ENCODE measurements around the gene COLQ.
"Not testable (repeated sequence)": the region's sequence is repeated elsewhere in the genome, so short reads cannot be mapped to it uniquely, and the experiment has no call there.

COLQ gene

DNA sequence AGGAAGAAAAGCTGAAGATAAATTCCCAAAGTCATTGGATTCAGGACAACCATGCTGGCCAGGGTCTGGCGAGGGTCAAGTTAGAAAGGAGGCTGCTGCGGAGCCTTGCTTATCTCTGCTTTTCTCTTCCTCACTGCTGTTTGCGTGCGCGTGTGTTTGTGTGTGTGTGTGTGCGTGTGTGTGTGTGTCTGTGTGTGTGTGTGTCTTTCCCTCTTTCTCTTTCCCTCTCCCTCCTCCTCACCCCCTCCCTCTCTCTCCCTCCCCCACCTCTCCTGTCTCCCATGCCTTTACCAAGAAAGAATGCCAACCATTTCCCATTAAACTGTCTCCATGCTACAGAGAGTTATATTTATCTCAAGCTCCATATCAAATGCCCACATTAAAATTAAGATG is at the start of gene COLQ:
Gene COLQ (minus strand): TSS at position 134 of the 393 bp plus-strand sequence. CDS start 81 bp downstream, at position 53.
- Mint-ChIP-seq H3K27ac (peak within 1 kb of the TSS; percentile 4), H3K4me1 (ENCODE audit: low read depth) (peaks cover 11% of the 10 kb centered on the region), H3K9me3 (no peaks in the 10 kb centered on the region), H3K27me3 (ENCODE audit: low read depth) (peaks cover 13% of the 10 kb centered on the region), H3K36me3 (ENCODE audit: low read depth) (peaks cover 2% of the 10 kb centered on the region), H3K4me3 (peak within 1 kb of the TSS; percentile 8)

DNA sequence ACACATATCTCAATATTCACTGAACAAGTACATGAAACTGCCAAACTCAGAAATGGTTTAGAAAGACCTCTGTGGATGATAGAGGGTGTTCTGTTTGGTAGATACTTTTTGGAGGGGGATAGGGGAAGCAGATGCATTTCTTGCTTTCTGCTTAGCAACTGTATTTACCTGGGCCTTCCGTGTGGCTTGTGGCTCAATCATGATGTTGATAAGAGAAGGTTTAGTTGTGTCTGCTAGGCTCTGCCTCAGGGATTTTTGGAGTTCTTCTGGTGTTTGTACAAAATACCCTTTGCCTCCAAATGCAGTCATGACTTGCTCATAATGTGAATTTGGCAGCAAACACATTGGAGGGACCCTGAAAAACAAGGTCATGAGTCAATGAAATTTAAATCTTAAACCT is 41.7 kb upstream of the COLQ start:
- Mint-ChIP-seq H3K27me3 (ENCODE audit: low read depth) (no peaks in the 10 kb centered on the region), H3K27ac (no peak overlapping the region), H3K9me3 (no peaks in the 10 kb centered on the region), H3K4me1 (ENCODE audit: low read depth) (peaks cover 6% of the 10 kb centered on the region), H3K36me3 (ENCODE audit: low read depth) (peaks cover 41% of the 10 kb centered on the region), H3K4me3 (no peak overlapping the region)

DNA sequence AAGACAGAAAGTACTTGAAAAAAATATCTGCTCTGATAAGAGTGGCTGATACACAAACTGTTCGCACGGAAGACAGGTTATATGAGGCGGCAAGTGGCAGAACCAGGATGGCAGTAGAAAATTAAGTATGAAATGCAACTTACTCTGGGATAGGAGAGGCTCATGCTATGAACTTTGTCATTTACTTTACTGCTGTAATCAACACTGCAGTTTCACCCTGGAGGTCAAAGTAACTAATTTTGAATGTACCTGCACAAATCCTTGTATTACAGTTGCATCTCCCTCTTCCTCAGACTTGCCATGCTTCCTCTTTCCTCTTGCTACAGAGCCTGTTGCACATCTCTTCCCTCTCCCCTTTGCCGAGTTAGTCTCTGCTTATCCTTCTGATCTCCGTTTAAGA is 41.1 kb upstream of the COLQ start:
- no peak overlapping the region for H3K4me3 Mint-ChIP-seq
- no peaks in the 10 kb centered on the region for H3K9me3 Mint-ChIP-seq
- peaks cover 5% of the 10 kb centered on the region for H3K4me1 Mint-ChIP-seq (ENCODE audit: low read depth)
- H3K27ac Mint-ChIP-seq: no peak overlapping the region
- no peaks in the 10 kb centered on the region for H3K27me3 Mint-ChIP-seq (ENCODE audit: low read depth)
- peaks cover 35% of the 10 kb centered on the region for H3K36me3 Mint-ChIP-seq (ENCODE audit: low read depth)

DNA sequence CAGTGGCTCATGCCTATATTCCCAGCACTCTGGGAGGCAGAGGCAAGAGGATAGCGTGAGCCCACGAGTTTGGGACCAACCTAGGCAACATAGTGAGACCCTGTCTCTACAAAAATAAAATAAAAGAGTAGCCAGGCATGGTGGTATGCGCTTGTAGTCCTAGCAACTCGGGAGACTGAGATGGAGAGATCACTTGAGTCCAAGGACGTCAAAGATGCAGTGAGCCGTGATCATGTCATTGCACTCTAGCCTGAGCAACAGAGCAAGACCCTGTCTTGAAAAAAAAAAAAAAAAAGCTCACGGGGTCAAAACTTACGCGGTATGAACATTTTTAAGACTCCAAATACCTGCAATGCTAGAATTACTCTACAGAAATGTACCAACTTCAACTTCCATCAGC is 37.1 kb upstream of the COLQ start:
- H3K27me3 Mint-ChIP-seq (ENCODE audit: low read depth): no peaks in the 10 kb centered on the region
- peaks cover 16% of the 10 kb centered on the region for H3K4me1 Mint-ChIP-seq (ENCODE audit: low read depth)
- no peak overlapping the region for H3K4me3 Mint-ChIP-seq
- no peaks in the 10 kb centered on the region for H3K9me3 Mint-ChIP-seq
- H3K36me3 Mint-ChIP-seq (ENCODE audit: low read depth): peaks cover 28% of the 10 kb centered on the region
- no peak overlapping the region for H3K27ac Mint-ChIP-seq

DNA sequence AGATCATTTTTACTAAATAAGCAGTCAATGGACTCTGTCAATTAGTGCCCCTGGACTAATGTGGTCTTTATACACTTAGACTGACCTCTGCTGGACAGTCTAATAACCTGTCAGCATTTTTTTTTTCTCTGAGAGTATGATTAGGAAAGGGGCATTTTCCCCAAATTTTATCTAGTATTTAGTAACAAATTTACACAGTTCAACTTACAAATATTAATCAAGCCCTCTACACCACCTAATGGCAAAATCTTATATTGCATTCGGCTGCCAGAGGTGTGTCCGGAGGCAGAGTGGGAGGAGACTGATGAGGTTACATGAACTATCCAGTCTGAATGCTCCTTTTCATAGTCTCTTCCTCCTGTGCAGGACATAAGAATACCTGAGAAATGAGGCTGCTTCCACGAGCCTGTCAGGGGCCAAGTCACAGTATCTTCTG is 36.0 kb upstream of the COLQ start:
- Mint-ChIP-seq H3K9me3 (no peaks in the 10 kb centered on the region), H3K27me3 (ENCODE audit: low read depth) (no peaks in the 10 kb centered on the region), H3K36me3 (ENCODE audit: low read depth) (peaks cover 21% of the 10 kb centered on the region), H3K27ac (peak overlapping the region; percentile 47), H3K4me1 (ENCODE audit: low read depth) (peaks cover 16% of the 10 kb centered on the region), H3K4me3 (peak overlapping the region; percentile 2)

- peak overlapping the region; percentile 42 for H3K4me3 Mint-ChIP-seq
- no peaks in the 10 kb centered on the region for H3K9me3 Mint-ChIP-seq
- H3K4me1 Mint-ChIP-seq (ENCODE audit: low read depth): peaks cover 18% of the 10 kb centered on the region
- H3K27ac Mint-ChIP-seq: peak overlapping the region; percentile 62
- no peaks in the 10 kb centered on the region for H3K27me3 Mint-ChIP-seq (ENCODE audit: low read depth)
- H3K36me3 Mint-ChIP-seq (ENCODE audit: low read depth): peaks cover 23% of the 10 kb centered on the region
These were observed 35.0 kb upstream of the COLQ start for GRCh38 chr3:15556512-15556911.

DNA sequence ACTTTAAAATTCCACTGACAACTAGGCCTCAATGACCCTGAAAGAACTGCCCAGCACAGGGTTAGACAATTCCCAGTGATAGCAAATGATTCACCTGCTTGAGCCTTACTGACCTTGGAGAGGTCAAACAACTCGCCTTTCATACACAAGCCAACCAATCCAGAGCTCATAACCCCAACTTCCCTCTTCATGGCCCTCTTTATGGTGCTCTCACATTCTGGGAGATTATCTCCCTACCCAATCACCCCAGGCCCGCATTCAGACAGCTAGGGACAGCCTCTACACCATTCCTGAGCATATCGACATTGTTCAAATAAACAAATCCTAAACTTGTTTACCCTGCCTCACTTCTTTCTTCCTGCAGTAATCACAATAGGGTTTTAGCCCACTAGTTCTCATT is 32.2 kb upstream of the COLQ start:
- H3K36me3 Mint-ChIP-seq (ENCODE audit: low read depth): peaks cover 27% of the 10 kb centered on the region
- peaks cover 22% of the 10 kb centered on the region for H3K4me1 Mint-ChIP-seq (ENCODE audit: low read depth)
- no peak overlapping the region for H3K4me3 Mint-ChIP-seq
- H3K27me3 Mint-ChIP-seq (ENCODE audit: low read depth): no peaks in the 10 kb centered on the region
- H3K9me3 Mint-ChIP-seq: peaks cover 3% of the 10 kb centered on the region
- H3K27ac Mint-ChIP-seq: no peak overlapping the region

GRCh38 chr3:15551902-15552301 is 30.4 kb upstream of the COLQ start:
- peaks cover 18% of the 10 kb centered on the region for H3K4me1 Mint-ChIP-seq (ENCODE audit: low read depth)
- H3K4me3 Mint-ChIP-seq: no peak overlapping the region
- H3K27me3 Mint-ChIP-seq (ENCODE audit: low read depth): peaks cover 5% of the 10 kb centered on the region
- H3K36me3 Mint-ChIP-seq (ENCODE audit: low read depth): peaks cover 33% of the 10 kb centered on the region
- H3K9me3 Mint-ChIP-seq: peaks cover 8% of the 10 kb centered on the region
- H3K27ac Mint-ChIP-seq: peak overlapping the region; percentile 55

- Mint-ChIP-seq H3K36me3 (ENCODE audit: low read depth) (peaks cover 35% of the 10 kb centered on the region), H3K4me1 (ENCODE audit: low read depth) (peaks cover 9% of the 10 kb centered on the region), H3K4me3 (no peak overlapping the region), H3K27me3 (ENCODE audit: low read depth) (peaks cover 16% of the 10 kb centered on the region), H3K27ac (no peak overlapping the region), H3K9me3 (peaks cover 12% of the 10 kb centered on the region)
These were observed 28.3 kb upstream of the COLQ start for GRCh38 chr3:15549846-15550245.

GRCh38 chr3:15542614-15543013 is 21.1 kb upstream of the COLQ start:
- peaks cover 32% of the 10 kb centered on the region for H3K4me1 Mint-ChIP-seq (ENCODE audit: low read depth)

DNA sequence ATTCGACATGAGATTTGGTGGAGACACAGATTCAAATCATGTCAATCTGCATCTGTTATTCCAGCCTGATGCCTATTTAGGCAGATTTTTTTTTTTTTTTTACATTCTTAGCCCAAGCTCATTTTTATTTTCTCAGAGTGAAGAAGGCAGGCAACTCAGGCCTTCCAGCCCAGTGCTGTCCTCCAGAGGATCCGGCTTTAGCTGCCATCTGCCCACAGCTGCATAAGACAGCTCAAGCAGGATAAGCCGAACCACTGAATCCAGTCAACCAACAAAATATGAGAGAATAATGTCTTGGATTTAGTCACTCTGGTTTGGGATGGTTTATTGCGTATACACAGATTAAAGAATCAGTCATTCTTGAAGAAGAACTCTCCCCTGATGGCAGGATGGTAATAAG is 19.9 kb upstream of the COLQ start:
- Mint-ChIP-seq H3K27ac (peak overlapping the region; percentile 28), H3K36me3 (ENCODE audit: low read depth) (peaks cover 25% of the 10 kb centered on the region), H3K4me3 (no peak overlapping the region), H3K9me3 (peaks cover 12% of the 10 kb centered on the region), H3K27me3 (ENCODE audit: low read depth) (peaks cover 12% of the 10 kb centered on the region), H3K4me1 (ENCODE audit: low read depth) (peaks cover 42% of the 10 kb centered on the region)

More at GRCh38 chr3:15542614-15543013, 21.1 kb upstream of the COLQ start:
- Mint-ChIP-seq H3K9me3 (peaks cover 22% of the 10 kb centered on the region), H3K4me3 (no peak overlapping the region), H3K27me3 (ENCODE audit: low read depth) (peaks cover 21% of the 10 kb centered on the region), H3K36me3 (ENCODE audit: low read depth) (peaks cover 27% of the 10 kb centered on the region), H3K27ac (no peak overlapping the region)

DNA sequence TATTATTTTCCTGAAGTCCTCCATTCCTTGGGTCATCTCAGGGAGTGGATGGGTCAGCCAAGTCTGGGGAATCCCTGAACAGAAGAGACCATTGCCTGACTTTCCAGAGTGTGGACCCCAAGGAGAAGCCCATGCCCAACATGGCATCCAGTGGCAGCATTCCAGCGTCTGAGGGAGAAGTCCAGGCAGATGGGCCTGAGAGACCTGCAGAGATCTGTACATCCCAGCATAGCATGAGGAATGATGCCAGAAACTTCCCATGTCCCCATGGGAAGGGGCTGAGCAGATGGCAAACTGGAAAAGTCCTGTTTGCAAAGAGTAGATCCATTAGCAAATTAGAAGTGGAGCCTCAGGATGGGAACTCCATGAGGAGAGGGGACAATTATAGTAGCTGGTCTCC is 17.6 kb upstream of the COLQ start:
- Mint-ChIP-seq H3K27me3 (ENCODE audit: low read depth) (peaks cover 2% of the 10 kb centered on the region), H3K4me3 (no peak overlapping the region), H3K4me1 (ENCODE audit: low read depth) (peaks cover 56% of the 10 kb centered on the region), H3K36me3 (ENCODE audit: low read depth) (peaks cover 22% of the 10 kb centered on the region), H3K27ac (peak overlapping the region; percentile 28), H3K9me3 (peaks cover 12% of the 10 kb centered on the region)

- peaks cover 58% of the 10 kb centered on the region for H3K4me1 Mint-ChIP-seq (ENCODE audit: low read depth)
- H3K36me3 Mint-ChIP-seq (ENCODE audit: low read depth): peaks cover 22% of the 10 kb centered on the region
- peaks cover 12% of the 10 kb centered on the region for H3K9me3 Mint-ChIP-seq
- no peaks in the 10 kb centered on the region for H3K27me3 Mint-ChIP-seq (ENCODE audit: low read depth)
- no peak overlapping the region for H3K4me3 Mint-ChIP-seq
- peak overlapping the region; percentile 28 for H3K27ac Mint-ChIP-seq
These were observed 16.8 kb upstream of the COLQ start for GRCh38 chr3:15538345-15538744.

GRCh38 chr3:15536856-15537255 is 15.3 kb upstream of the COLQ start:
- Mint-ChIP-seq H3K27me3 (ENCODE audit: low read depth) (no peaks in the 10 kb centered on the region), H3K4me1 (ENCODE audit: low read depth) (peaks cover 59% of the 10 kb centered on the region), H3K36me3 (ENCODE audit: low read depth) (peaks cover 22% of the 10 kb centered on the region), H3K9me3 (peaks cover 12% of the 10 kb centered on the region), H3K27ac (peak overlapping the region; percentile 86), H3K4me3 (peak overlapping the region; percentile 69)

- H3K27me3 Mint-ChIP-seq (ENCODE audit: low read depth): no peaks in the 10 kb centered on the region
- peak overlapping the region; percentile 92 for H3K27ac Mint-ChIP-seq
- H3K4me1 Mint-ChIP-seq (ENCODE audit: low read depth): peaks cover 52% of the 10 kb centered on the region
- H3K4me3 Mint-ChIP-seq: peak overlapping the region; percentile 67
- peaks cover 5% of the 10 kb centered on the region for H3K9me3 Mint-ChIP-seq
- H3K36me3 Mint-ChIP-seq (ENCODE audit: low read depth): peaks cover 15% of the 10 kb centered on the region
These were observed 14.2 kb upstream of the COLQ start for GRCh38 chr3:15535732-15536131.

- H3K9me3 Mint-ChIP-seq; H3K4me3 Mint-ChIP-seq; H3K27me3 Mint-ChIP-seq (ENCODE audit: low read depth); H3K27ac Mint-ChIP-seq; H3K36me3 Mint-ChIP-seq (ENCODE audit: low read depth): not testable (repeated sequence)
- peaks cover 54% of the 10 kb centered on the region for H3K4me1 Mint-ChIP-seq (ENCODE audit: low read depth)
These were observed 11.1 kb upstream of the COLQ start for GRCh38 chr3:15532614-15533013.

All from T-helper 1 cell treated with Interleukin-12 subunit alpha and Interleukin-12 subunit beta and Interleukin-4 antibody, amounts not matched to agents 30 μg/mL and 1 μg/mL, for 36 hours (primary cell).